ENCODE results near the gene ENGASE. TPM values are rescaled to one million over a fixed set of nuclear protein-coding genes. Genes with fewer than 3 reads are reported as not detected.

Gene ENGASE
- total and polyA plus RNA-seq, 2 experiments from 2014 or later = 5.1 to 8.4 TPM

DNA sequence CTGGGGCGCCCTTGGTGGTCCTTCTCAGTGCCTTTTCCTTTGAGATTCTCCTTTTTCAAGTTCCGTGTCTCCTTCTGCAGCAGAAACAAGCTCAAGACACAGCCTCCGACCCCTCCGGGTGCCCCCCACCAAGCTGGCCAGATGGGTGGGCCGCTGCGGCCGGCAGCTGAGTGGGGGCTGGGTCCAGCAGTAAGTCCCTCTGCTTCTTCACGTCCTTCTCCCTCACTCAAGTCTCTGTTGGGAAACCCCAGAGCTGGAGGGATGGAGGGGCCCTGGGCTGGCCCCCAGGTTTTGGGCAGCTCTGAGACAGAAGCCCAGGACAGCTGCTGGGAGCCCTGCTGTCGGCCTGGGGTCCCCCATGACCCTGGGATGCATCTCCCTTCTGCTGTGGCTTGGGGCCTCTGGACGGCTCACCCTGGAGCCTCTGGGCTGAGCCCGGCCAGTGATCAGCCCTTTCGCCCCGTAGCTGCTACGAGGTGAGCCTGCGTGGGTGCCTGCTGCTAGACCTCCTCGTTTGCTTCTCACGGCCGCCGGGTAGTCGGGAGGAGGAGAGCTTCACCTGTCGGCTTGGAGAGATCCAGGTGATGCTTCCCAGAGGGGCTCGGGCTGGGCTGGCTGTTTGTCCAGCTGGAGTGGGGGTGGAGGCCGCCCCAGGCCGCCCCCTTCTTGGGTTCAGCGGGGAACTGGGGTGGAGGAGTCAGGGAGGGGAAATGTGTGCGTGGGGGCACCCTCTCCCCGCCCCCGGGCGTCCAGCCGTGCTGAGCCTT lies 10.7 kb downstream of the ENGASE start:
- no peaks in the 10 kb centered on the region for H3K27me3 ChIP-seq (replicated peaks; ENCODE audit: insufficient read depth)
- no peak overlapping the region for H3K27ac ChIP-seq
- H2AFZ ChIP-seq = no peak overlapping the region
- H3K4me3 ChIP-seq = no peak overlapping the region
- 91 to 93% methylated on average over 22 to 30 of the region's 30 CpGs for WGBS, 2 experiments (ENCODE audit: low coverage in 1 of 2, low lambda C conversion rate in 2 of 2, missing lambda C conversion rate in 2 of 2)
- H3K4me2 ChIP-seq (ENCODE audit: unreplicated experiment) = no peak overlapping the region
- no peaks in the 10 kb centered on the region for H4K20me1 ChIP-seq (ENCODE audit: insufficient read depth)
- no peak overlapping the region for H3K9ac ChIP-seq
- H3K9me2 ChIP-seq (ENCODE audit: insufficient read depth) = no peaks in the 10 kb centered on the region
- no peak for DNase-seq
- TF ChIP-seq EZH2 (IDR thresholded peaks at IDR 0.05; ENCODE audit: insufficient read depth, poor library complexity, severe bottlenecking) = no peak
- TF ChIP-seq EZH2phosphoT487 (IDR thresholded peaks at IDR 0.05; ENCODE audit: insufficient read depth, low read depth) = no peak
- H3F3A ChIP-seq (ENCODE audit: insufficient read depth) = no peaks in the 10 kb centered on the region
- in situ Hi-C loops (cut with MboI) = no loop called here
- H3K4me1 ChIP-seq (ENCODE audit: insufficient read depth) = no peaks in the 10 kb centered on the region
- H3K79me2 ChIP-seq (ENCODE audit: insufficient read depth) = no peaks in the 10 kb centered on the region
- no peaks in the 10 kb centered on the region for H3K9me3 ChIP-seq (ENCODE audit: low read depth)
- no peaks in the 10 kb centered on the region for H3K36me3 ChIP-seq (ENCODE audit: low read depth)

DNA sequence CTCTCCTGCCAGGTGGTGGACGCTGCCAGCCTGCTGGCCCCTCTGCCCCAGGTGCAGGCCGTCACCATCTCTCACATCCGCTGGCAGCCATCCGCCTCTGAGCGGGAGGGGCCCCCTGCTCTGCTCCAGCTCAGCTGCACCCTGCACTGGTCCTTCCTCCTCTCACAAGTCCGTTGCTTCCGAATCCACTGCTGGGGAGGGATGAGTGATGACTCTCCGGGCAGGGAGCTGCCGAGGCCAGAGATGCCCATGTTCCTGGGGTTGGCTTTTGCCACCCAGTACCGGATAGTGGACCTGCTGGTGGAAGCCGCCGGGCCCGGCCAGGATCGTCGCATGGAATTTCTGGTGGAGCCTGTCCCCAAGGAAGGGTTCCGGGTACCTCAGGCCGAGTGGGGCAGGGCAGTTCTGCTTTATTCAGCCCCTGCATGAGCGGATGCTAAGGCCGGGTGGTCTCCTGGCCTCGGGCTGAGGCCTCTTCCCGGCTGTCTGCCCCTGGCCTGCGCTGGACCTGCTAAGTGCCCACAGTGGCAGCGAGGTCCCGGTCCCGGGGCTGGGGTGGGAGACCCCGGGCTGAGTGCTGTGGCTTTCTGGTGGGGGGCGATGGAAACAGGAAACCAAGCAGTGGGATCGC lies 11.4 kb downstream of the ENGASE start:
- WGBS, 2 experiments (ENCODE audit: low coverage in 1 of 2, low lambda C conversion rate in 2 of 2, missing lambda C conversion rate in 2 of 2) = 84 to 87% methylated on average over 24 to 28 of the region's 28 CpGs
- no peaks in the 10 kb centered on the region for H3K79me2 ChIP-seq (ENCODE audit: insufficient read depth)
- H3K9me2 ChIP-seq (ENCODE audit: insufficient read depth) = no peaks in the 10 kb centered on the region
- no peaks in the 10 kb centered on the region for H3K27me3 ChIP-seq (replicated peaks; ENCODE audit: insufficient read depth)
- H3K9ac ChIP-seq = no peak overlapping the region
- no peaks in the 10 kb centered on the region for H3K9me3 ChIP-seq (ENCODE audit: low read depth)
- H3K36me3 ChIP-seq (ENCODE audit: low read depth) = no peaks in the 10 kb centered on the region
- H3K4me1 ChIP-seq (ENCODE audit: insufficient read depth) = no peaks in the 10 kb centered on the region
- no peak overlapping the region for H3K4me2 ChIP-seq (ENCODE audit: unreplicated experiment)
- TF ChIP-seq EZH2phosphoT487 (IDR thresholded peaks at IDR 0.05; ENCODE audit: insufficient read depth, low read depth) = no peak
- TF ChIP-seq EZH2 (IDR thresholded peaks at IDR 0.05; ENCODE audit: insufficient read depth, poor library complexity, severe bottlenecking) = no peak
- H3K4me3 ChIP-seq = no peak overlapping the region
- H3F3A ChIP-seq (ENCODE audit: insufficient read depth) = no peaks in the 10 kb centered on the region
- H2AFZ ChIP-seq = no peak overlapping the region
- no peaks in the 10 kb centered on the region for H4K20me1 ChIP-seq (ENCODE audit: insufficient read depth)
- in situ Hi-C loops (cut with MboI) = no loop called here
- no peak for DNase-seq
- H3K27ac ChIP-seq = no peak overlapping the region

DNA sequence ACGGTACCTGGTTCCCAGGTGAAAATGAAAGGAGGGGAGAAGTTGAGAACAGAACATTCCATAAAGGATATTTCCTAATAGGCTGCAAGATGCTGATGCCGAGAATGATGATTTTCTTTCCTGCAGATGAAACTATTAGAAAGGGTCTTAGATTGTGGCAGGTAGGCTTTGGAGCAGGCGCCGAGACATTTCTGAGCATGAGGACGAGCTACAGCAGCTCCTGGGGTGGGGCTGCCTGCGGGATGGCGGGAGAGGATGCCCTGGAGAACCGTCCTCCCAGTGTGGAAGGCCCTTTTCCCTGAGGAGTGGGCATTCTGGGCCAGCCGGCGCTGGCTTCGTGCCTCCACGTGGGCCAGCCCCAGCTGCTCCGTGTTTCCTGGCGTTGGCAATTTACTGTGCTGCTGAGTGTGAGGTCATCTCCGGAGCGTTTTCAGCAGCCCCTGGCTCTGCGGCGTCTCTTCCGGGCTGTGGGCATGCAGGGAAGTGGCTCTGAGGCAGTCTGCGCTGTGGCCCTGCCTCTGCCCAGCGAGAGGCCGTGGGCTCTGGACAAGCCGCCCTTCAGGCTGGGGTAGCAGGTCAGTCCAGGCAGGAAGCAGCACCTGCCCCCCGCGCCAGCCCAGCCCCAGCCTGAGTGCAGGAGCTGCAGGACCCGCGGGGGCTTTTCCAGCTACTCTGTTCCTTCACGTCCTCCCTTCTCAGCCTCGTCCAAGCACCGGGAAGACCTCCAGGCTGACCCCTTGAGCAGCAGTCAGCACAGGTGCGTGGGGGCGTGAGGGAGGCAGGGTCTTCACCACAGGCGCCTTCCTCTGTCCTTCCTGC lies 12.2 kb downstream of the ENGASE start:
- in situ Hi-C loops (cut with MboI) = no loop called here
- DNase-seq = no peak
- no peaks in the 10 kb centered on the region for H3K27me3 ChIP-seq (replicated peaks; ENCODE audit: insufficient read depth)
- no peak overlapping the region for H3K9ac ChIP-seq
- no peaks in the 10 kb centered on the region for H3K79me2 ChIP-seq (ENCODE audit: insufficient read depth)
- no peaks in the 10 kb centered on the region for H4K20me1 ChIP-seq (ENCODE audit: insufficient read depth)
- no peak overlapping the region for H2AFZ ChIP-seq
- no peak for TF ChIP-seq EZH2phosphoT487 (IDR thresholded peaks at IDR 0.05; ENCODE audit: insufficient read depth, low read depth)
- TF ChIP-seq EZH2 (IDR thresholded peaks at IDR 0.05; ENCODE audit: insufficient read depth, poor library complexity, severe bottlenecking) = no peak
- H3F3A ChIP-seq (ENCODE audit: insufficient read depth) = no peaks in the 10 kb centered on the region
- no peaks in the 10 kb centered on the region for H3K36me3 ChIP-seq (ENCODE audit: low read depth)
- H3K4me1 ChIP-seq (ENCODE audit: insufficient read depth) = no peaks in the 10 kb centered on the region
- no peak overlapping the region for H3K4me3 ChIP-seq
- no peak overlapping the region for H3K27ac ChIP-seq
- 72 to 75% methylated on average over 32 to 33 of the region's 33 CpGs for WGBS, 2 experiments (ENCODE audit: low coverage in 1 of 2, low lambda C conversion rate in 2 of 2, missing lambda C conversion rate in 2 of 2)
- H3K9me3 ChIP-seq (ENCODE audit: low read depth) = no peaks in the 10 kb centered on the region
- no peaks in the 10 kb centered on the region for H3K9me2 ChIP-seq (ENCODE audit: insufficient read depth)
- H3K4me2 ChIP-seq (ENCODE audit: unreplicated experiment) = no peak overlapping the region

DNA sequence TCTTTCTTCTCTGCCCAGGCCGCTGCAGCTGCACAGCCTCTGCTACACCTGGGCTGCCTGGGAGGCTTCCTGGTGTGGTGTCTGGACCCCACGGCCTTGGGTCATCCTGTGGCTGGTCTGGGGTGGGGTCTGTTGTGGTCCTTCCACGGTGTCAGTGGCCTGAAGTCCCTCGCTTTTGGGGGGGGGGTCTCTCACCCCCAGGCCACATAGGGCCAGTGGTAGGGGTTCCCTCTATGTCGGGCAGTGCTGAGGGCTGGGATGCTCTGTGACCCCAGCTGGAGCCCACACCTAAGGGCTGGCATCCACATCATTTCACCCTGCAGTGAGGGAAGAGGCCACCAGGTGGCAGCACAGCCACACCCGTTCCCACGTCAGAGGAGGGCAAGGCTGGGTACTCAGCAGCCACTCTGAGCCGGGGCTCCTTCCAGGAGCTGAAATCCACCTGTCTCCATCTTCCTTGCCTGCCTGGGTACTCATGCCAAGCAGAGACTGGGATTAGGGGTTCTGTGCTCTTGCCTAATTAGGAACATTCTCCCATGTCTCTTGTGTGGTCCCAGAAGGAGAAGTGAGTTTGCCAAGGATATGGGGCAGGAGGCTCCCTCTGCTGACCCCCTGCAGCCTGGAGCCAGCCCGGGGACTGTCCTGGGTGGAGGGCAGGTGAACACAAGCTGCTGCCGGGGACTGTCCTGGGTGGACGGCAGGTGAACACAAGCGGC lies 13.0 kb downstream of the ENGASE start:
- no peak overlapping the region for H3K27ac ChIP-seq
- no peak overlapping the region for H2AFZ ChIP-seq
- no peaks in the 10 kb centered on the region for H3F3A ChIP-seq (ENCODE audit: insufficient read depth)
- 30 to 35% methylated on average over 11 to 12 of the region's 12 CpGs for WGBS, 2 experiments (ENCODE audit: low coverage in 1 of 2, low lambda C conversion rate in 2 of 2, missing lambda C conversion rate in 2 of 2)
- no peak overlapping the region for H3K4me2 ChIP-seq (ENCODE audit: unreplicated experiment)
- no peaks in the 10 kb centered on the region for H3K27me3 ChIP-seq (replicated peaks; ENCODE audit: insufficient read depth)
- in situ Hi-C loops (cut with MboI) = no loop called here
- no peaks in the 10 kb centered on the region for H3K4me1 ChIP-seq (ENCODE audit: insufficient read depth)
- H3K9me2 ChIP-seq (ENCODE audit: insufficient read depth) = no peaks in the 10 kb centered on the region
- DNase-seq = peak; percentile 70
- no peaks in the 10 kb centered on the region for H3K36me3 ChIP-seq (ENCODE audit: low read depth)
- H3K9ac ChIP-seq = no peak overlapping the region
- H3K79me2 ChIP-seq (ENCODE audit: insufficient read depth) = no peaks in the 10 kb centered on the region
- H3K4me3 ChIP-seq = no peak overlapping the region
- TF ChIP-seq EZH2phosphoT487 (IDR thresholded peaks at IDR 0.05; ENCODE audit: insufficient read depth, low read depth) (no peak), EZH2 (IDR thresholded peaks at IDR 0.05; ENCODE audit: insufficient read depth, poor library complexity, severe bottlenecking) (no peak)
- no peaks in the 10 kb centered on the region for H3K9me3 ChIP-seq (ENCODE audit: low read depth)
- no peaks in the 10 kb centered on the region for H4K20me1 ChIP-seq (ENCODE audit: insufficient read depth)
